HG02763 (cell line): ENCODE results near the gene C11orf21.

Experiments used
- ATAC-seq: cut with Tn5 transposase; IDR thresholded peaks from one replicate; pipeline ENCODE4 v1.9.1; 2021; ENCODE audit warnings: mild to moderate bottlenecking, moderate library complexity; ENCODE audit not compliant: unreplicated experiment

C11orf21 gene

GRCh38 chr11:2273311-2273710 lies 28.4 kb downstream of the C11orf21 start:
- ATAC-seq, result no peak

- ATAC-seq, result no peak
Measured at GRCh38 chr11:2272946-2273280, 28.8 kb downstream of the C11orf21 start.

GRCh38 chr11:2272228-2272945 lies 29.3 kb downstream of the C11orf21 start:
- no peak for ATAC-seq

GRCh38 chr11:2271327-2272227 lies 30.1 kb downstream of the C11orf21 start:
- ATAC-seq, result no peak

GRCh38 chr11:2271077-2271326 lies 30.7 kb downstream of the C11orf21 start:
- no peak for ATAC-seq

GRCh38 chr11:2270322-2271076 lies 31.2 kb downstream of the C11orf21 start, which contains the start of gene ASCL2:
Gene ASCL2 (minus strand): TSS chr11:2270588. CDS start chr11:2270332, 256 bp downstream.
- ATAC-seq, result no peak

- ATAC-seq, result no peak
Measured at GRCh38 chr11:2269601-2270321, 32.0 kb downstream of the C11orf21 start.

GRCh38 chr11:2268729-2269600 lies 32.8 kb downstream of the C11orf21 start:
- ATAC-seq, result no peak

GRCh38 chr11:2267851-2268728 lies 33.6 kb downstream of the C11orf21 start:
- no peak for ATAC-seq

GRCh38 chr11:2267306-2267850 lies 34.3 kb downstream of the C11orf21 start:
- no peak for ATAC-seq

GRCh38 chr11:2266586-2267305 lies 35.0 kb downstream of the C11orf21 start:
- ATAC-seq, result no peak

- ATAC-seq, result no peak
Measured at GRCh38 chr11:2265854-2266585, 35.7 kb downstream of the C11orf21 start.

- no peak for ATAC-seq
Measured at GRCh38 chr11:2265396-2265795, 36.3 kb downstream of the C11orf21 start.

- no peak for ATAC-seq
Measured at GRCh38 chr11:2264366-2265053, 37.2 kb downstream of the C11orf21 start.

GRCh38 chr11:2263724-2264360 lies 37.9 kb downstream of the C11orf21 start:
- ATAC-seq, result no peak

- no peak for ATAC-seq
Measured at GRCh38 chr11:2263071-2263565, 38.6 kb downstream of the C11orf21 start.
